SKM-1 (cell line): ENCODE data around the gene HTRA3.

Experiments used
- DNase-seq: peaks from one replicate; lab custom pipeline; 2025; ENCODE audit not compliant: unreplicated experiment; lab: John Stamatoyannopoulos, UW

Gene HTRA3

GRCh38 chr4:8307121-8307520, 37.6 kb downstream of the HTRA3 start:
- no peak for DNase-seq

DNA sequence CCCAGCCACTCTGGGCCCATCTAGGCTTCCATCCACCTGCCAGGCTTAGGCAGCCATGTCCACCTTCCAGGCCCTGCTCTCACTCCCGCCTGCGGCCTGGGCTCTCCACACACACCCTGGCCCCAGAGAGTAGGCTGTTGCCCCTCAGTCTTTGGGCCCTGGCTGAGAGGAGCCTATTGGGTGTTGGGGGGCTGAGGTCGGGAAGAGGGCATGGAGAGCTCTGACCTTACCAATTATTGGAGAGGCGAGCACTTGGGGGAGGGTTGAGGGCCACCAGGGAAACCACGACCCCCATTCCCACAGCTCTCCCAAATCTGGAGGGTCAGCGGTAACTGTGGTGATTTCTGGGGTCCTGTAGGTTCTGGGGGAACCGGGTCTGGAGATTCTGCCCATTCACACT, 38.2 kb downstream of the HTRA3 start:
- no peak for DNase-seq

DNA sequence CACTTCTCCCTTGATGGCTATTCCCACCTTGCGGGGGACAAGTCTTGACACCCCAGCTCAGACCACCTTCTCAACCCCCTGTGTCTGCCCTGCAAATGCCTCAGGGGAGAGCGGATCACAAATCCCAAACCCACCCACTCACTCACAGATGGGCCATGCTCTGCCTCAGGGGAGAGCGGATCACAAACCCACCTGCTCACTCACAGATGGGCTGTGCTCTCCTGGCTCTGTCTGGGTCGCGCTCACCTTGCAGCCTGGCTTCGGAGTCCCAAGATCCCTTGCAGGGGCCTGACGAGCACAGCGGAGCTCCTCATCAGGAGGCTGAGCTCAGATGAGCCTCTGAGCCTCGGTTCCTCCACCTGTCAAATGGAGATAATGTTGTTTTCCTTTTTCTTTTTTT, 38.6 kb downstream of the HTRA3 start:
- no peak for DNase-seq

- DNase-seq, result no peak
Measured at GRCh38 chr4:8308856-8309771, 39.6 kb downstream of the HTRA3 start.

DNA sequence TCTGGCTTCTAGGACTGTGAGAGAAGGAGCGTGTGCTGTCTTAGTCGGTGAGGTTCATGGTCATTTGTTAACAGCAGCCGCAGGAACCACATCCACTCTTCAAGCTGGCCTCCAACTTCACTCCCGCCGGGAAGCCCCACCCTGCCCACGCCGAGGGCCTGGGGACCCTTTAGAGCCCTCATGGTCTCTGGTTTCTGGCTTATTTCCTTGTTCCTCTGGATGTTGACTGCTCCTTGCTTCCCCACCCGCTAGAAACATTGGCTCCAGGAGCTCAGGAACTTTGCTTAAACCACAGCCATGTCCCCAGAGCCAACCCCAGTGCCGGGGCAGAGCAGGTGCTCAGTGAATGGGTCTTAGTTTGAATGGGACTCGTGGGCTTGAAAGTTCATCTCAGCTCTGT, 40.8 kb downstream of the HTRA3 start:
- no peak for DNase-seq

DNA sequence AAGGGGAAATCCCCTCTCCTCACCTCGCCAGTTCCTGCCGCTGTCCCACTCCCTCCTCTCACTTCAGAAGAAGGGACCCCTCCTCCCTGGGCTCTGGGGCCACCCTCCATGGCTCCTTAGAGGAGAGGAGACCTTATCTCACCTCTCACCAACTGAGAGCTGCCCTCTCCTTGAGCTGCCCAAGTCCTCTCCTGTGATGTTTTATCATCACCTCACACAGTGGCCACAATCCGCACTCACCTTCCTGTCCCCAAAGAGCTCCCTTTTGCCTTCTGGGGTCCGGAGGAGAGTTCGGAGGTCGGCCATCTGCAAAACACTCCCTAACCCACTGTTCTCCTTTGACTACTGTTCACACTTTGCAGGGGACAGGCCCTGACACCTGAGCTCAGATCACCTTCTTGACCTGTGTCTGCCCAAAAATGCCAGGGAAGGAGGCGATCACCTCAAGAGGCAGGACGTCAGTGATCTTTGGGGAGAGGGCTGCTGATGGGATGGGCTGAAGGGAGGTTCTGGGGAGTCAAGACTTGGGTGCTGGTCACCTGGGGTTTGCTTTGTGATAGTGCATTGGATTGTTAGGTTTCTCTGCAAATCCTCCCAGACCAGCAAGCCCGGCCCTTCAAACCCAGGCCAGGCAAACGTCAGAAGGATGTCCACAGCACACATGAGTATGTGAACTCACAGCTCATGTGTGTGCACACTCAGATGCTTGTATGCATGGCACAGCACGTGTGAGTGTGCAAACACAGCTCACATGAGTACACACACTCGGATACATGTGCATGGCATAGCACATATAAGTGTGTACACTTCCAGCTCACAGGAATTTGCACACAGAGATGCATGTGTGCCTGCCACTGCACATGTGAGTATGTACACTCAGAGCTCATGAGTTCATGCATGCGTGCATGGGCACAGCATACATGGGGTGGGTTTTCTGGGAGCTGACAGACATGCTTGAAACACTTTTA, 41.8 kb downstream of the HTRA3 start:
- no peak for DNase-seq

GRCh38 chr4:8312069-8312445, 42.5 kb downstream of the HTRA3 start:
- no peak for DNase-seq

DNA sequence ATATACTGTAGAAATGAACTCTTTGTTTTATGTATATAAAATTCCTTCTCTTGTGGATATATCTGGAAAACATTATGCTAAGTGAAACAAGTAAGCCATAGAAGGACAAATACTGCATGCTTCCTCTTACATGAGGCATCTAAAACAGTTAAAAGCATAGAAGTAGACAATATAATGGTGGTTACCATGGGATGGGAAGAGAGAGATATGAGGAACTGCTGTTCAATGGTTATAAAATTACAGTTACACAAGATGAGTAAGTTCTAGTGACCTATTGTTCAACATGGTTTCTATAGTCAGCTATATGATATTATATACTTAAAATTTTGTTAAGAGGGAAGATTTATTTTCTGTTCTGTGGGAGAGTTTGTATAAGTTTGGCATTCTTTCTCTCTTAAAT, 43.4 kb downstream of the HTRA3 start:
- no peak for DNase-seq

DNA sequence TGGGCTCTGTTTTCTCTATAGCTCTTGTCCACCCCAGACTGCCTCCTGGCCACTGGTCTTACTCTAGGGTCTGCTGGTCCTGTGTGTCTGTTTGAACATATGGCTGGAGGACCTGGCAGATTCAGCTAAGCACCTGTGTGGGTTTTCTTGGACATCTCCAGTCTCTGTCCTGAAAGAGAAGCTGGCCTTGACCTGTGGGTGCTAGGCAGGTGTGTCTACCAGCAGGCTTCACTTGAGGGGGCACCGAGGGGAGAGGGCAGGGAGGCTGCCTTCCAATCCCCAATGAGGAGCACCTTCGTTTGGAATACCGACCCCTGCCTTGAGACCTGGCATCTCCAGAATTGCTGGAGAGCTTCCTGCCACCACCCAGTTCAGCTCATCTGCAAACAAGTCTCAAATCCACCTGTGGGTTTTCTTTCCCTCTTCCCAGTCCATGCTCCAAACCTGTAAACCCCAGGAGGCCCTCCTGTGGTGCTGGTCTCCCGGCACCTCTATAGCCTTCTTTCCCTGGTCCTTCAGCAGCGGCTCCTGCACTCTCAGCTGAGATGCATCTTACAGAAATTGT, 45.2 kb downstream of the HTRA3 start:
- DNase-seq, result no peak

- DNase-seq, result no peak
Measured at GRCh38 chr4:8315435-8316250, 46.1 kb downstream of the HTRA3 start.

- DNase-seq, result no peak
Measured at GRCh38 chr4:8316251-8316771, 46.8 kb downstream of the HTRA3 start.

GRCh38 chr4:8316911-8317351, 47.4 kb downstream of the HTRA3 start:
- no peak for DNase-seq

DNA sequence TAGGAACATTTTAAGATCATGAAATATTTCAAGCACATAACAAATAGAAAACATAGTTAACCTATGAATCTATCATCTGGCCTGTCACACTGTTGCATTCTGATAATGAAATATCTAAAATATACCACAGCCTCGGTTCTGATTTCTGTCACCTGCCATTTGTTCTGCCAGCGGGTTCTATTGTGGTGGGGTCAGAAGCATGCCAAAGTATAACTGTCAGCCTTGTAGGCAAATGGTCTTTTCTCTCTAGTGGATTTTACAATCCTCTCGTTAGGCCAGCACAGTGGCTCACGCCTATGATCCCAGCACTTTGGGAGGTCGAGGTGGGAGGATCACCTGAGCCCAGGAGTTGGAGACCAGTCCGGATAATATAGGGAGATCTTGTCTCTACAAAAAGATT, 47.9 kb downstream of the HTRA3 start:
- DNase-seq, result no peak

DNA sequence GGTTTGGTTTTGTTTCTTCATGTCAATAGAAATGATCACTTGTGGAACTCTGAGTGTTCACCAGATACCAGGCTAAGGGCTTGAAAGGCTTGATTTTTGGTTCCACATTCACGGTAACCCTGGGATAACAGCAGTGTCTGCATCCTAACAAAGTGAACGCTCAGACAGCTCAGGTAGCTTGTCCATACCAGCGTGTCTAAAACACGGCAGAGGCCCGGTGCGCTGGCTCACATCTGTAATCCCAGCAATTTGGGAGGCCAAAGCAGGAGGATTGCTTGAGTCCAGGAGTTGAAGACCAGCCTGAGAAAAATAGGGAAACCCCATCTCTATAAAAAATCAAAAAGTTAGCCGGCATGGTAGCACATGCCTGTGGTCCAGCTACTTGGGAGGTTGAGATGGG, 49.0 kb downstream of the HTRA3 start:
- no peak for DNase-seq

DNA sequence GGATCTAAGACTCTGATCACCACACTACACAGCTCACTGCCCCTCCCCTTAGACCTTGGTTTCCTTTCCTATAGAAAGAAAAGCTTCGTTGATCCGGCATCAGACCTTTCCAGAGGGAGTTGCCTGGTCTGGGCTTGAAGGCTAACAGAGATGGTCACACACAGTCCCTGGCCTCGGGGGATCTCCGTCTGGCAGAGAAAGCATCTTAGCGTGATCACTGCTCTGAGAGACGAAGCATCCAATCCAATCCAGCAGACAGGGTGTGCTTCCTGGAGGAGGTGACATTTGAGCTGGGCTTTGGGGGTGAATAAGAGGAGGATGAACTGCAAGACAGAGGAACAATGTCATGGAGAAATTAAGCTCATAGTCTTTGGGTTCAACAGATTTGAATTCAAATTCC, 49.5 kb downstream of the HTRA3 start:
- DNase-seq, result no peak

DNA sequence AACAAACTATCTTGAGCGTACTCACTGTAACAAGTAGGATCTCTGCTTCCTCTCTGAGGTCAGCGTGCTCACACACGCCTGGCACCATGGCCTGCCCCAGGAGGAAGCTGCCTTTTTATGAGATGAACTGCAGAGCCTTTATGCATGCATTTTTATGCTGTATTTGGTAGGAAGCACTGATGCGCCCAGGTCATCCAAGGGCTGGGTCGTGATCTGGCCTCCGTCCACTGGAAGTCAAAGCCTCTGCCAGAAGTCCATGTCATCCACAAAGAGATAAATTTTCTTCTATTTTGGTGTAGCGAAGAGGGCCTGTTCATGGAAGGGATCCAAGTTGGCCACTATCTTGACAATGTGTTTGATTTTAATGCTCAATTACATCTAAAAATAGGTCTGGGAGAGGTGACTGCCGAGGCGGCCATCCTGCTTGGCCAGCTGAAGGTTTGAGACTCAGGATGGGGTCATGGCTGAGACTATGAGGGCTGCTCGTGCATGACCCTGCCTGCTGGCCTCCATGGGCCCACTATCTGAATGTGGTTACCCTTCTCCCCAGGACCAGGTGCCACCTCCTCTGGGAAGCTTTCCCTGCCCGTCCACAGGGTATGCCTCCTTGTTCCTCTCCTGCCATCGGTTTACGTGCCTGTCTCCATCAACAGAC, 50.3 kb downstream of the HTRA3 start:
- DNase-seq, result no peak

- DNase-seq, result no peak
Measured at GRCh38 chr4:8320386-8320750, 50.8 kb downstream of the HTRA3 start.

DNA sequence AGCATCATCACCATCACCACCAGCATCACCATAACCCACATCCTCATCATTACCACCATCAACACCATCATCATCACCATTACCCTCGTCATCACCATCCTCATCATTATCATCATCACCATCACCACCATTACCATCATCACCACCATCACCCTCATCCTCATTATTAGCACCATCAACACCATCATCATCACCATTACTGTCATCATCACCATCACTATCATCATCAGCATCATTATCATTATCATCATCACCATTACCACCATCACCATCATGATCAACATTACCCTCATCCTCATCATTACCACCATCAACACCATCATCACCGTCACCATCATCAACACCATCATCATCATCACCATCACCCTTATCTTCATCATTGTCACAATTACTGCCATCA, 51.7 kb downstream of the HTRA3 start:
- no peak for DNase-seq

DNA sequence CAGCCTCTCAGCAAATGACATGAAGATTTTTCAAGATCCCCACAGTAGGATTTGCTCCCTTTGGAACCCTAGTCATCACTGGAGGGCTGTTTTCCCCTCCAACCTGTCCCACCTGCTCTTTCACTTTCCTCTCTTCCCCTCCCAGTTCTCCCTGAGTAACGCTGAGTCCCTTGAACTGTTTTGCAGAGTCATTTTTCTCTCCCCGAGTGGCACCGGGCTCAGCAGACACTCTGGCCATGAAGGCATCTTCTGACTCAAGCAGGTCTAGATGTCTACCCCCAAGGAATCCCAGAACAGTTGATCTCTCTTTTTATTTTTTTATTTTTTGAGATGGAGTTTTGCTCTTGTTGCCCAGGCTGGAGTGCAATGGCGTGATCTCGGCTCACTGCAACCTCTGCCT, 52.2 kb downstream of the HTRA3 start:
- no peak for DNase-seq
